ENCODE measurements around the gene KRT83.
A peak's percentile ranks its signal among the peaks of the same experiment; 100 is the strongest.
"Not testable (repeated sequence)": the region's sequence is repeated elsewhere in the genome, so short reads cannot be mapped to it uniquely, and the experiment has no call there.

KRT83 gene

GRCh38 chr12:52306731-52307130 is 14.5 kb downstream of the KRT83 start:
- DNase-seq = no peak

GRCh38 chr12:52305921-52306705 is 15.1 kb downstream of the KRT83 start:
- DNase-seq = no peak

- DNase-seq = not testable (repeated sequence)
Measured at GRCh38 chr12:52304941-52305411, 16.2 kb downstream of the KRT83 start.

GRCh38 chr12:52302242-52302914 is 18.8 kb downstream of the KRT83 start:
- DNase-seq = not testable (repeated sequence)

GRCh38 chr12:52301721-52302120 is 19.5 kb downstream of the KRT83 start:
- DNase-seq = not testable (repeated sequence)

GRCh38 chr12:52300796-52301691 is 20.2 kb downstream of the KRT83 start:
- DNase-seq = no peak

- DNase-seq = no peak
Measured at GRCh38 chr12:52298677-52299190, 22.5 kb downstream of the KRT83 start.

- no peak for DNase-seq
Measured at GRCh38 chr12:52296572-52297215, 24.5 kb downstream of the KRT83 start.

- DNase-seq = no peak
Measured at GRCh38 chr12:52295663-52296062, 25.5 kb downstream of the KRT83 start.

GRCh38 chr12:52294803-52295202 is 26.4 kb downstream of the KRT83 start:
- DNase-seq = no peak

- DNase-seq = peak; percentile 32
Measured at GRCh38 chr12:52293926-52294325, 27.3 kb downstream of the KRT83 start.

- DNase-seq = peak; percentile 25
Measured at GRCh38 chr12:52291267-52291935, 29.8 kb downstream of the KRT83 start, which contains the start of gene KRT81. Gene KRT81, minus strand, starts transcription at chr12:52291534. Its CDS starts 69 bp downstream, at chr12:52291465.

GRCh38 chr12:52290483-52291134 is 30.6 kb downstream of the KRT83 start:
- DNase-seq = not testable (repeated sequence)

- DNase-seq = peak; percentile 44
Measured at GRCh38 chr12:52287816-52288805, 33.1 kb downstream of the KRT83 start.

- peak; percentile 40 for DNase-seq
Measured at GRCh38 chr12:52286857-52287785, 34.1 kb downstream of the KRT83 start.

GRCh38 chr12:52285851-52286530 is 35.2 kb downstream of the KRT83 start:
- peak; percentile 32 for DNase-seq

- no peak for DNase-seq
Measured at GRCh38 chr12:52285172-52285745, 35.9 kb downstream of the KRT83 start.

All from activated CD8-positive, alpha-beta memory T cell treated with anti-CD3 and anti-CD28 coated beads, Interleukin-2, amount 50 U/mL, for 48 hours (primary cell).